G401.6 (cell line): ENCODE results near the gene RAB25.

ENCODE experiments used
- FAIRE-seq: peaks from 2 replicates; lab custom pipeline; 2012; peaks lifted over from hg19 to GRCh38; lab: Jason Lieb, UNC

RAB25 gene

DNA sequence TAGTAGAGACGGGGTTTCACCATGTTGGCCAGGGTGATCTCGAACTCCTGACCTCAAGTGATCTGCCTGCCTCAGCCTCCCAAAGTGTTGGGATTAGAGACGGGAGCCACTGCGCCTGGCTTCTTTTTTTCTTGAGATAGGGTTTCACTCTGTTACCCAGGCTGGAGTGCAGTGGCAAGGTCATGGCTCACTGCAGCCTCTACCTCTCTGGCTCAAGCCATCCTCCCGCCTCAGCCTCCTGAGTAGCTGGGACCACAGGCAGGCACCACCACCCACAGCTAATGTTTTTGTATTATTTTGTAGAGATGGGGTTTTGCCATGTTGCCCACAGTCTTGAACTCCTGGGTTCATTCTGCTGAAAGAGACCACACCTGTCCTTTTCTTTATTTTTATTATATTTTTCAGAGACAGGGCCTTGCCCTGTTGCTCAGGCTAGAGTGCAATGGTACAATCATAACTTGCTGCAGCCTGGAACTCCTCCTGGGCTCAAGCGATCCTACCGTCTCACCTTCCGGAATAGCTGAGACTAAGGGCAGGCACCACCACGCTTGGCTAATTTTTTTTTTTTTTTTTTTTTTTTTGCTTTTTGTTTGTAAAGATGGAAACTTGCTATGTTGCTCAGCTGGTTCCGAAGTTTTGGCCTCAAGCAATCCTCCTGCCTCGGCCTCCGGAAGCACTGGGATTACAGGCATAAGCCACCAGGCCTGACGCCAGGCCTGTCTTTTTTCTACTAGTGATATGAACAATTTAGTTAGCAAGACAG lies 56.6 kb downstream of the RAB25 start:
- no peak for FAIRE-seq

DNA sequence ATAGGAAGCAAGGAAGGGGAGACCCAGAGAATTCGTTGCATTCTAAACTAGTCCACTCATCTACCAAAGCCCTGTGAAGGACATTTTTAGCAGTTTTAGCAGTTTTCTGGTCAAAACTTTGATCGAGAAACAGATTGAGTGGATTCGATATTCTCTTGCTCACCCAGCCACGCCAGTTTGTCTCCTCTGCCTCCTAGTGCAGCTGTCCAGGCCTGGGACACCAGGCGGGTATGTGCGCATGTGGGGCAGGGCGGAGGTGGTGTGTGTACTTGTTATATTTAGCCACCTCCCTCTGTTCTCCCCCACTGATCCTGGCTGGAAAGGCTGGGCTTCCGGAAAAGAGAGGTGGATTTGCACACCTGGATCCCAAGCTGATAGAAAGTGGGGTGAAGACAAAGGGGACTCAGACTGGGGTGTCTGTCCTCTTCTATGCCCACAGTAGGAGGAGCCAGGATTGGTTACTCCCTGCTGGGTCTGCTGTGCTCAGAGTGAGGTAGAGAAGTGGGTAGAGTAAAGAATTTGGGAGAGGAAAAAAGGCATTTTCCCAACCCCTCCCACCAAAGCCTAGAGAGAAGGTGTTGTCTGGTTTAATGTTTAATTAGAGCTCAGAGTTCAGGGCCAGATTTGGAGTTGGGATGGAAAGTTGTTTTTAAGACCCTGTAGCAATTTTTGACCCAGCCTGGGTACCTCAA lies 57.4 kb downstream of the RAB25 start:
- FAIRE-seq, result no peak

GRCh38 chr1:156119503-156120209 lies 58.7 kb downstream of the RAB25 start:
- FAIRE-seq, result no peak
